Fibroblast of mammary gland (primary cell): ENCODE measurements around the gene ASTN2.
"Not testable (repeated sequence)": the region's sequence is repeated elsewhere in the genome, so short reads cannot be mapped to it uniquely, and the experiment has no call there.

Experiments used
- DNase-seq: peaks from one replicate; pipeline ENCODE4 v3.0.0-alpha.2; 2010; ENCODE audit warnings: low read depth
- H3K4me3 ChIP-seq: 2 replicates; pipeline ENCODE4 v1.5.1; 2011; ENCODE audit warnings: low read depth, mild to moderate bottlenecking, low read length, moderate library complexity; ENCODE audit not compliant: control insufficient read depth
- TF ChIP-seq, protein P1 (sequence below): conservative IDR thresholded peaks from 2 replicates; pipeline ENCODE4 v1.5.1; 2011; ENCODE audit warnings: low read depth, low read length, inconsistent platforms; ENCODE audit not compliant: control insufficient read depth, insufficient read depth

The ASTN2 gene

GRCh38 chr9:116837018-116837989, 577.6 kb downstream of the ASTN2 start:
- TF ChIP-seq, protein P1, sequence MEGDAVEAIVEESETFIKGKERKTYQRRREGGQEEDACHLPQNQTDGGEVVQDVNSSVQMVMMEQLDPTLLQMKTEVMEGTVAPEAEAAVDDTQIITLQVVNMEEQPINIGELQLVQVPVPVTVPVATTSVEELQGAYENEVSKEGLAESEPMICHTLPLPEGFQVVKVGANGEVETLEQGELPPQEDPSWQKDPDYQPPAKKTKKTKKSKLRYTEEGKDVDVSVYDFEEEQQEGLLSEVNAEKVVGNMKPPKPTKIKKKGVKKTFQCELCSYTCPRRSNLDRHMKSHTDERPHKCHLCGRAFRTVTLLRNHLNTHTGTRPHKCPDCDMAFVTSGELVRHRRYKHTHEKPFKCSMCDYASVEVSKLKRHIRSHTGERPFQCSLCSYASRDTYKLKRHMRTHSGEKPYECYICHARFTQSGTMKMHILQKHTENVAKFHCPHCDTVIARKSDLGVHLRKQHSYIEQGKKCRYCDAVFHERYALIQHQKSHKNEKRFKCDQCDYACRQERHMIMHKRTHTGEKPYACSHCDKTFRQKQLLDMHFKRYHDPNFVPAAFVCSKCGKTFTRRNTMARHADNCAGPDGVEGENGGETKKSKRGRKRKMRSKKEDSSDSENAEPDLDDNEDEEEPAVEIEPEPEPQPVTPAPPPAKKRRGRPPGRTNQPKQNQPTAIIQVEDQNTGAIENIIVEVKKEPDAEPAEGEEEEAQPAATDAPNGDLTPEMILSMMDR, result no peak
- no peak for DNase-seq
- no peak overlapping the region for H3K4me3 ChIP-seq

GRCh38 chr9:116830321-116830720, 584.5 kb downstream of the ASTN2 start:
- not testable (repeated sequence) for H3K4me3 ChIP-seq, DNase-seq

DNA sequence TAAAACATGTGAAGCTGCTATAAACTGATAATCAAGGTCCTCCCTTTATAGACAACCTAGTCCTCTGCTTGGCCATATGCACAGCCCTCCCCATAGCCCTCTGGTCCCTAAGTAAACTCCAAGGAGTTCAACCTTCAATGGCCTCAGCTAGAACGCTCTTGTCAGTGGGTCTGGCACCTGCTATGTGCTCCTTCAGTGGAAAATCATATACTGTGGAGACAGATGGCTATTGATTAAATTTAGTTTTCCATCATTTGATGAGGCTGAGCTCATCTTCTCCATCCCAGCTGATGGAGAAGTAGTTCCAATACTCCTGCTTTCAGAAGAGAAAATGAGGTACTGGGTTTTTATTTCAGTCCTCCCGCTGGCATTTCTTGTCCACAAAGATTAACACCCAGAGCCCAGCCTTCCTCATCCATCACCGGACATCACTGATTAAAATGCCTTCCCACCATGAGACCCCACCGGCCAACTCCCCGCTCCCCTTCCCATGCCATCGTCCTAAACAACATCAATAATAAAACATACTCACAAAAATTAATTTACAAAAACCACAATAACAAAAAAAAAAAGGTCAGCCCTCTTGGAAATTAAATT, 593.1 kb downstream of the ASTN2 start:
- no peak for DNase-seq
- no peak overlapping the region for H3K4me3 ChIP-seq
- TF ChIP-seq, protein P1, result no peak

DNA sequence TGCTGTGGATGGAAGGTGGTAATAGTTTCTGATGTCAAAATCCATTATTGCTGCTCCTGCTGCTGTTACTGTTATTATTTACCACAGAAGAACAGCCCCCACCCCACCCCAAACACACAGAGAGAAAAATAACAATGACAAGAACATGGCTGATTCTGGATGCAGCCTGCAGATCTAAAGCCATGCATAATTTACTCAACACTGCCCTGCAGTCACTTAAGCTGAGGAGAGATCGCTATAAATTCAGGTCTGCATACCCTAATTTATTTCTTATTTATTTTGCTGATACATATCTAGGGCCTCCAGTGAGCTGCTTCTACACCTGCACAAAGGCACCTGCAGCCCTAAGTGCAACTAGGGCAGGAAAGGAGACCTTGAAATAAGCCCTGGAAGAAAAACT, 595.7 kb downstream of the ASTN2 start:
- no peak overlapping the region for H3K4me3 ChIP-seq
- no peak for DNase-seq
- TF ChIP-seq, protein P1, result no peak

DNA sequence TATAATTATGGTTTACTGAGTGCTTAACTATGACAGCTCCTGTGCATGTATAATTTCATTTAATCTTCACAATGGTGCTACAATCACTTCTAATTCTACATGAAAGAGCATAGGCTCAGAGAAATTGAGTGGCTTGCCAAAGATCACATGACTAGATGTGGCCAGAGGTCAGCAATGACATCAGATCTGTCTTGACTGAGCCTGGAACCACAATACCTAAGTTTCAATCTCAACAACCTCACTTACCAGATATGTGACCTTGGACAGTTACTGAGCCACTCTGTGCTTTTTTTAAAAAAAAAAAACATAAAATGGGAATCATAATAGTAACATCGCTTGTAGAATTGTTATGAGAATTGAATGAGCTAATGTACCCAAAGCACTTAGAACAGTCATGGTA, 597.1 kb downstream of the ASTN2 start:
- TF ChIP-seq, protein P1, result no peak
- DNase-seq, result no peak
- no peak overlapping the region for H3K4me3 ChIP-seq

DNA sequence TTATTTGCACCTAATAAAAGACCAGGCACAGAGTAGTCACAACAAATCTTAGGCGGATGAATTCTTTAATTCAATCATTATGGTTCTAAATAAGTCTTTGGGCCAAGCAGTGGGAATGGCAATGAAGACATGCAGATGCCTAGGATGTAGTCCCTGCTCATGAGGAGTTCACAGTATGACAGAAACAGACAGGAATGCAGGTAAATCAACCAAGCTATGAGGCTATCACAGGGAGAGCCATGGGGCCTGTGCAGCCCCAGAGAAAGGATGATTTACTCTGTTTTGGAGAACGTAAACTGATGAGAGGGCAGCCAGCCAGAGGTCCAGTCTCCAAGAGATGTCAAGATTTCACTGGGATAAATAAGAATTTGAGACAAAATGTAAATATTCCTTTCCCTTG, 598.4 kb downstream of the ASTN2 start:
- no peak overlapping the region for H3K4me3 ChIP-seq
- TF ChIP-seq, protein P1, result no peak
- DNase-seq, result no peak

- TF ChIP-seq, protein P1, result no peak
- H3K4me3 ChIP-seq, result no peak overlapping the region
- no peak for DNase-seq
Measured at GRCh38 chr9:116815835-116816234, 599.0 kb downstream of the ASTN2 start.
